GM12875 (cell line): ENCODE data around the gene ASGR1.

Source experiments
- H3K4me3 ChIP-seq: one replicate; pipeline ENCODE4 v1.5.1; 2011; ENCODE audit warnings: low read depth, low read length, control low read depth
- TF ChIP-seq, protein P1 (sequence below): IDR thresholded peaks from 2 replicates; pipeline ENCODE4 v1.5.1; 2011; ENCODE audit warnings: low read depth, mild to moderate bottlenecking, control low read depth, inconsistent platforms, low read length, moderate library complexity, borderline replicate concordance; ENCODE audit not compliant: insufficient read depth

The ASGR1 gene

DNA sequence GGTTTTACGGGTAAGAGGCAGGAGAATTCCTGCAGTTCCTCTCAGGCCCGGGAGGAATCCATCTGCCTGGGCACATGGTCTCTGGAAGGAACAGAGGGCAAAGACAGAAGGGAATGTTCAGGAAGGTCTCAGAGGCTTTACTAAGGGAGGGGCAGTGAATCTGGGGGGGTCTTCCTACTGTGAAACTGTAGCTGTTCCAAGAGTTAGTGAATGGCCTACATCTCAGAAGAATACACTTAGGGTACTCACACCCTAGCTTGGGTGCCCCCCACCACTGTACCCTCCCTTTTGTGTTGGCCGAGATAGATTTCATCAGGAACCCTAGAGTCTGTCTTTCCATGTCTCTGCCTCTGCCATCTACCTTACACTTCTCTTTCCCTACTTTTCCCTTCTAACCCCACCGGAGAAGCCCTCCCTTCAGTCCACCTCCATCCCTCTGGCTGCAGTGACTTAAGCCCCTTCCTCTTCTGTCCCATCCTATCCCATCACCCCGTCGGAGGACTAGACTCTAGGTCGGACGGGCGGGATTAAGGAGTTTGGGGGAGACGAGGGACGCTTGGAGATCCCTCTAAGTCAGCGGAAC lies 40.1 kb upstream of the ASGR1 start:
- TF ChIP-seq, protein P1, sequence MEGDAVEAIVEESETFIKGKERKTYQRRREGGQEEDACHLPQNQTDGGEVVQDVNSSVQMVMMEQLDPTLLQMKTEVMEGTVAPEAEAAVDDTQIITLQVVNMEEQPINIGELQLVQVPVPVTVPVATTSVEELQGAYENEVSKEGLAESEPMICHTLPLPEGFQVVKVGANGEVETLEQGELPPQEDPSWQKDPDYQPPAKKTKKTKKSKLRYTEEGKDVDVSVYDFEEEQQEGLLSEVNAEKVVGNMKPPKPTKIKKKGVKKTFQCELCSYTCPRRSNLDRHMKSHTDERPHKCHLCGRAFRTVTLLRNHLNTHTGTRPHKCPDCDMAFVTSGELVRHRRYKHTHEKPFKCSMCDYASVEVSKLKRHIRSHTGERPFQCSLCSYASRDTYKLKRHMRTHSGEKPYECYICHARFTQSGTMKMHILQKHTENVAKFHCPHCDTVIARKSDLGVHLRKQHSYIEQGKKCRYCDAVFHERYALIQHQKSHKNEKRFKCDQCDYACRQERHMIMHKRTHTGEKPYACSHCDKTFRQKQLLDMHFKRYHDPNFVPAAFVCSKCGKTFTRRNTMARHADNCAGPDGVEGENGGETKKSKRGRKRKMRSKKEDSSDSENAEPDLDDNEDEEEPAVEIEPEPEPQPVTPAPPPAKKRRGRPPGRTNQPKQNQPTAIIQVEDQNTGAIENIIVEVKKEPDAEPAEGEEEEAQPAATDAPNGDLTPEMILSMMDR, result no peak
- H3K4me3 ChIP-seq, result peak overlapping the region; percentile 90

DNA sequence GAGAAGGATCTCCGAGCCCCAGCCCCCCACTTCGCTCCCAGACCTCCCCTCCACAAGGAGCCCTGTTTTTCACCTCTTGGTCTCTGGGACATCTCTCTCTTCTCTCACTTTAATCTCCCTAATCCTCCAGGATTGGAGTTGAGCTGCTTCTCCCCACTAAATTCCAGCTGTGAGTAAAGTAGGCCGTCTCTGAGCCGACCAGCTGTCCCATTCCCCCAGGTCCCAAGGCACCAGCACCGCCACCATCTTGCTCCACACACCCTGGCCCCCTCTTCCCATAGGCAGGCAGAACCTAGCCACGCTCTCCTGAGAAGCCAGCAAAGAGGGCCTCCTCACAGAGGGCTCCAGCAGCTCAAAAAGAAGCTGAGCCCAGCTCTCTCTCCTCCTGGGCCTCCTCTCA lies 39.6 kb upstream of the ASGR1 start:
- no peak overlapping the region for H3K4me3 ChIP-seq
- TF ChIP-seq, protein P1, result no peak

DNA sequence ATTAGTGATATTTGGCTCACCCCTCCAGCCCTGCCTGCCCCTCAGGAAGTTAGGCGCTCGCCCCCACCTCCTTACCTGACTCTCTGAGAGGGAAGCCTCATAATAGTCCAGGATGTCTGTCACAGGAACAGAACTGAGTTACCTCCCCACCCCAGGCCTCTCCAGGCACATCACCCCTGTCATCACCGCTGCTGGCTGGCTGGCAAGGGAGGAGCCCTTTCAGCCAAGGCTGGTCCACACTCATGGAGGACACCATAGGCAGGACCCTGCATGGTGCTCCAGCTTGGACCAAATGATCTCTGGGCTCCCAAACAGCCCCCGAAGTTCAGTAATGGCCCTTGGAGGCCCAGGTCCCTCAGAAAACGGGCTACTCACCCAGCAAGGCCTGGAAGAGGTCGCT lies 39.0 kb upstream of the ASGR1 start:
- TF ChIP-seq, protein P1, result no peak
- no peak overlapping the region for H3K4me3 ChIP-seq

DNA sequence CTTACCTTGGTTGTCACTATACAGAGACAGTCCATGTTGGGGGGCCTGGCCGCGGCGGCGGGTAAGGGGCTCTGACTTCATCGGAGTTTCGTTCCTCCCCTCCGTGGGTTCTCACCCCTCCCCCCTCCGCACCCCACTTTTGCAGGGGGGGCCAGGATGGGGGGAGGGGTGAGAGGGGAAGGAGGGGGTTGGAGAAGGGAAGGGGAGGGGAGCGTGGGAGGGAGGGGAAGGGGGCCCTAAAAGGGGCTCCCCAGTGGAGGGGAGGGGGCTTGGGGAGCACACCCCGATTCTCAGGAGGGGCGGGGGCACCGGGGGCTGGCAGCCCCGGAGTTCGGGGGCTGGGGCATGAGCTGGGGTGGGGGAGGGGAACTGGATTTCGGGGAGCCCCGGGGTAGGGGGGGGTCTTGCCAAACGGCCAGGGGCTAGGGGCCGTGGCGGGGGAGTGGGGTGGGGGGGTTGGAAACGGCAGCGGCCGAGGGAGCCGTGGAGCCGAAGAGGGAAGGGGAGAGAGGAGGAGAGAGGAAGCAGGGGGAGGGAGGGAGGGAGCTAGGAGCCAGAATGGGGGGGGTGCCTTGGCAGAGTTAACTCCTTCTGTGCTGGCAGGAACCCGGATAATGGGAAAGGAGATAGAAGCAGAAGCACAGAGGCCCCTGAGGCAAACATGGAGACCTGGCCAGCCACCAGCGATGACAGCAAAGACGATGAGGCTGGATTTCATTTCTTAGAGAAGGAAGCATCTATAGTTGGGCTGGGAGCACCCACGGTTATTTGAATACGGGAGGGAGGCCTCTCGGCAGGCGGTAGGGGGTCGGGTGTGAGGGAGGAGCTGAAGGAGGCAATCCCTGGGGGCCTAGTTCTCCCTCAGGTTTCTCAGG lies 38.2 kb upstream of the ASGR1 start:
- TF ChIP-seq, protein P1, result no peak
- no peak overlapping the region for H3K4me3 ChIP-seq

DNA sequence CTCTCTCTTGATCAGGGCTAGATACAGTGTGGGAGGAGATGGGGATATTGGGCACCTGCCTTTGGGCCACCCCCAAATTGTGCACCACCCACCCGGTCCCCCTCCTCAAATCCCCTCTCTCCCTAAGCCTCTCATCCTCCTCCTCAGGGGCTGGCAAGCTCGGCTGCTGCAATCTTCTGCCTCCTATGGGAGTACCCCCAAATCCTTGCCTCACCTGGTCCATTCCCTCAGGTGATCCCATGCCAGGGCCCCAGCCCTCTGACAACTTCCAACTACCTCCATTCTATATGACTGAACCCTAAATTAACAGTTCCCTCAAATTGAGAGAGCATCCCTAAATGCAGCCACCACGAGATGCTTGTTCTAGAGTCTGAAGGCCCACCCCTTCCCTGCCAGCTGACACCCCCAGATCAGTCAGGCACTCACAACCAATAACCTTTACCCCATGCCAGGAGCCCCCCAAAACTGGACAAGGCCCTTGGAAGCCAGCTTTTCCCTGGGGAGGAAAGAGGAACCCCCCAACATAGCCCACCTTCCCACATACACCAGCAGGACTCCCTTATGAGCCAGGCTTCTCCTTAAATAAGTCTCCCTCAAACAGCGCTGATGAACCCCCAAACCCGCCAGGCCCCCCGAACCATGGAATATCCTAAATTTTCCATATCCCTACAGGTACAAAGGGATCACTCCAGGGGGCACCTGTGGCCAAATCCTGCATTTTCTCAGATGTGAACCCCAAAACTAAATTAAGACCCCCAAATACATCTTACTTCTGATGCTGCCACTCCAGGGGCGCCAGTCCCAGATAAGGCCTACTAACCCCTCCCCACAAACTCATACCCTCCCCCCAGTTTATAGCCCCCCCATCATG lies 37.3 kb upstream of the ASGR1 start:
- TF ChIP-seq, protein P1, result no peak
- no peak overlapping the region for H3K4me3 ChIP-seq

DNA sequence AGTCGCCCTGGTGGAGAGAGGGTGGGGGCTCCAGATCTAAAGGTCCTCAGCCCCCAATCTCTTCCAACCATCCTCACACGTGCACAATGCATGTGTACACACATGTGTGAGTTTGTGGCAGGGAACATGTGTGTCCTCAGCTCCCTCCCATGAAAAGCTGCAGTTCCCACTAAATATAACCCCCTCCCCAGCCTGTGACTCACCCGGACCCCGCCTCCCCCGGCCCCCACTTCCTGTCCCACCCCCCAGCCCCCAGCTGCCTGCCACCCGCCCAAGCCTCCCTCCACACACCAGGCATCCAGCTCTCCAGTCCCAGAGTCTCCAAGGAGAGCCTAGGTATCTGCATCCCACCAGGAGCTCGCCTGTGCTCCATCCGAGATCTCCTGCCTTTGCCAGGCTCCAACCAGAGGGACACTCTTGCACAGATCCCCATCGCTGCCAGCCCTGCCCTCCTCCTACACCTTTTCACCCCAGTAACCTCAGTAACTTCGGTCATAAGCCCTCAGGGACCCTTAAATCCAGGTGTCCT lies 36.5 kb upstream of the ASGR1 start:
- no peak overlapping the region for H3K4me3 ChIP-seq
- TF ChIP-seq, protein P1, result no peak
